Stimulated activated CD8-positive, alpha-beta memory T cell treated with anti-CD3 and anti-CD28 coated beads, Interleukin-4, amount 100 ng/mL, for 4 hours (primary cell): ENCODE data around the gene CCL22.
A peak's percentile ranks its signal among the peaks of the same experiment; 100 is the strongest.
"Not testable (repeated sequence)": the region's sequence is repeated elsewhere in the genome, so short reads cannot be mapped to it uniquely, and the experiment has no call there.

Experiments used
- DNase-seq, 2 donors: peaks; one replicate each; pipeline ENCODE4 v3.0.0-alpha.2; 2020; ENCODE audit warnings: low read depth in 2 of 2, low spot score in 1 of 2

CCL22 gene

GRCh38 chr16:57374067-57374534, 15.5 kb downstream of the CCL22 start:
- DNase-seq: no peak

DNA sequence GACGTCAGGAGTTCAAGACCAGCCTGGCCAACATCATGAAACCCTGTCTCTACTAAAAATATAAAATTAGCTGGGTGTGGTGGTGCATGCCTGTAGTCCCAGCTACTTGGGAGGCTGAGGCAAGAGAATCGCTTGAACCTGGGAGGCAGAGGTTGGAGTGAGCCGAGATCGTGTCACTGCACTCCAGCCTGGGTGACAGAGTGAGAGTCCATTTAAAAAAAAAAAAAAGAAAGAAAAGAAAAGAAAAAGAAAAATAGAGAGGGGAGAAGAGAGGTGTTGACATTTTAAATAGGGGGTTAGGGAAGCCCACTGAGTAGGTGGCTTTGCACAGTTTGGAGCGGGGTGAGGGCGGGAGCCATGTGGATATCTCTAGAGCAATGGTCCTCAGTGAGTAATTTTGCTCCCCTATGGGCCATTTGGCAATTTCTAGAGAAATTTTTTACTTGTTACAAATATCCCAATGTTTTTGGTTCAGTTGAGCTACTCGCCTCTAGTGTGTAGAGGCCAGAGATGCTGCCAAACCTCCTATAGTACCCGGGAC, 16.4 kb downstream of the CCL22 start:
- not testable (repeated sequence) for DNase-seq

DNA sequence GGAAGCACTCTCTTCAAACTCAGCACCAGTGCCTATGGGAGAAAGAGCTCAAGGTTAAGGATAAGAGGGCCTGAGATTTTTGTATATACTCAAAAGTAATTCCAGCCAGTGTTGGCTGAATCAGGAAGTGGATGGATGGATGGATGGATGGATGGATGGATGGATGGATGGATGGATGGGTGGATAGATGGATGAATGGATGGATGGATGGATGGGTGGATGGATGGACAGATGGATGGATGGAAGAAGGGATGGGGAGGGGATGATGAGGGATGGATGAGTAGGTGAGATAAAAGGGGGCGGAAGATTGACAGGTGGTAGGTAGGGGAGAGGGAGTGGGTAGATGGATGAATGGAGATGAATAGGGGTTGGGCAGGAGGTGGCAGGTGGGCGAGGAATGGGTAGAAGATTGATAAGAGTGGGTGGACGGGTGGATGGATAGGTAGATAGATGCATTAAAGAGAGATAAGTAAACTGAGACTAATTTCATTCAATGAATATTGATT, 17.8 kb downstream of the CCL22 start:
- no peak for DNase-seq

DNA sequence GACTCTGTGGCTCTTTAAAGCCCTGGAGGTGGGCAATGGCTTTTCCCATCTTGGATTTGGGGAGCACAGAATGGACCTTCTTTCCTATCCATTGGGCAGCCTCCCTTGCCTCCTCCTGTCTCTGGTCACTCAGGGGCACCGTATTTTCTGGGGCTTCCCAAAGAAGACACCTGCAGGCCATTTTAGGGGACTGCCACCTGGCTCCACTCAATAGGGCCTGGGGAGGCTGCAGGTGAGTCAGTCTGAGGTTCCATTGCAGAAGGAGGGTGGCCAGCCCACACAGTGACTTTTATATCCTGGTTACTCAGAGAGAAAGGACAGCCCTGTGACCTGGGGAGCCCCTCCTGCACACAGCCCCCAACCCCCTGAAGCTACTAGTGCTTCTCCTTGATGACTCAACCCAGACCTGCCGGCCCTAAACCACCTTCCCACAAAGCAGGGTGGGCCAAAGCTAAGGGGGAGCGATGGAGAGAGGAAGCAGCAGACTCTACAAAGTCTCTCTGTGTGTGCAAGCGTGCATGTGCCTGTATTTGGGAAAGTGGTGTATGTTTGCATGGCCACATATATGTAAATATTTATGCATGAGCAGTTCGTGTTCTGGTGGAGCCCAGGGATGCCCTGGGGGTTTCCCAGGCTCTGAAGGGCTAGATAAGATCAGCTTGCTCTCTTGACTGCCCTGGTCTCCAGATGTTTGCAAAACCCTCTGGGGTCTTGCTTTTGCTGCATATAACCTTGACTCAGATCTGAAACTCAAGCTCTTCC, 18.7 kb downstream of the CCL22 start:
- peak in 1 of 2 donors; percentile 4 for DNase-seq

GRCh38 chr16:57379579-57379978, 21.0 kb downstream of the CCL22 start:
- DNase-seq: no peak

DNA sequence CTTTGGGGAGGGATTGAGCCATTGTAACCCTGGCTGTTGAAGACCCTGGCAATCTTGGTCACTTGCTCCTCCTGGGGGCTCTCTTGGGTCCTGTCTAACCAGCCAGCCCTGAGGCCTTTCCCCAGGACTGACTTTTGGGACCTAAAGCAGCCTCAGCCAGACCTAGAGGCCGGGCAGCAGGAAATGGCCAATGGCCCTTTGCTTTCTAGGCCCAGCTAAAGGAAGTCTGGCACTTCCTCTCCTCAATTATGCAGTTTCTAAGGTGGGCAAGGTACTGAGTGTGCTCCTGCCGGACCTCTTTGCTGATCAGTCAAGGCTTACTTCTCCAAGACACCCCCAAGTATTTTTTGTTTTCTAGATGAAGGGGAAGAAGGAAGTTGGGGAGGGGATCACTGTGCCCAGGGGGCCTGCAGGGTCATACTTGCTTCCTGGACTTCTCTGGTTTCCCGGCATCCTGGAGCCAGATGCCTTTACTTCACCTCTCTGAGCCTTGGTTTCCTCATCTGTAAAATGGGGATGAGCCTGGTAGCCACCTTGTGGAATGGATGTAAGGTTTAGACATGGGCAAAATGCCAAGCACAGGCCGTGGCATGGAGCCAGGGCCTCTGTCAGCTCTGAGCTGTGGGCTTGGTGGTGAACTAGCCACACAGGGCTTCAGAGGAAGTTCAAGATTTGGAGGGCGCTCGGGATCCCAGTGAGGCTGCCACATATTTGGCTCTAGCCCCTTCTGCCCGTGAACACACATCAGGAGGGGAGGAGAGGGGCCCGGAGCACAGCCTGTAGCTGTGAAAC, 22.3 kb downstream of the CCL22 start:
- no peak for DNase-seq

GRCh38 chr16:57381791-57382534, 23.4 kb downstream of the CCL22 start:
- no peak for DNase-seq

DNA sequence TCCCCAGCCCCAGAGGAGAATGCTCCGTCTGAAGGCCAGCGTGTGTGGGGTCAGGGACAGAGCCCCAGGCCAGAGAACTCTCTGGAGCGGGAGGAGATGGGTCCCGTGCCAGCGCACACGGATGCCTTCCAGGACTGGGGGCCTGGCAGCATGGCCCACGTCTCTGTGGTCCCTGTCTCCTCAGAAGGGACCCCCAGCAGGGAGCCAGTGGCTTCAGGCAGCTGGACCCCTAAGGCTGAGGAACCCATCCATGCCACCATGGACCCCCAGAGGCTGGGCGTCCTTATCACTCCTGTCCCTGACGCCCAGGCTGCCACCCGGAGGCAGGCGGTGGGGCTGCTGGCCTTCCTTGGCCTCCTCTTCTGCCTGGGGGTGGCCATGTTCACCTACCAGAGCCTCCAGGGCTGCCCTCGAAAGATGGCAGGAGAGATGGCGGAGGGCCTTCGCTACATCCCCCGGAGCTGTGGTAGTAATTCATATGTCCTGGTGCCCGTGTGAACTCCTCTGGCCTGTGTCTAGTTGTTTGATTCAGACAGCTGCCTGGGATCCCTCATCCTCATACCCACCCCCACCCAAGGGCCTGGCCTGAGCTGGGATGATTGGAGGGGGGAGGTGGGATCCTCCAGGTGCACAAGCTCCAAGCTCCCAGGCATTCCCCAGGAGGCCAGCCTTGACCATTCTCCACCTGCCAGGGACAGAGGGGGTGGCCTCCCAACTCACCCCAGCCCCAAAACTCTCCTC, 24.1 kb downstream of the CCL22 start:
- no peak for DNase-seq

DNA sequence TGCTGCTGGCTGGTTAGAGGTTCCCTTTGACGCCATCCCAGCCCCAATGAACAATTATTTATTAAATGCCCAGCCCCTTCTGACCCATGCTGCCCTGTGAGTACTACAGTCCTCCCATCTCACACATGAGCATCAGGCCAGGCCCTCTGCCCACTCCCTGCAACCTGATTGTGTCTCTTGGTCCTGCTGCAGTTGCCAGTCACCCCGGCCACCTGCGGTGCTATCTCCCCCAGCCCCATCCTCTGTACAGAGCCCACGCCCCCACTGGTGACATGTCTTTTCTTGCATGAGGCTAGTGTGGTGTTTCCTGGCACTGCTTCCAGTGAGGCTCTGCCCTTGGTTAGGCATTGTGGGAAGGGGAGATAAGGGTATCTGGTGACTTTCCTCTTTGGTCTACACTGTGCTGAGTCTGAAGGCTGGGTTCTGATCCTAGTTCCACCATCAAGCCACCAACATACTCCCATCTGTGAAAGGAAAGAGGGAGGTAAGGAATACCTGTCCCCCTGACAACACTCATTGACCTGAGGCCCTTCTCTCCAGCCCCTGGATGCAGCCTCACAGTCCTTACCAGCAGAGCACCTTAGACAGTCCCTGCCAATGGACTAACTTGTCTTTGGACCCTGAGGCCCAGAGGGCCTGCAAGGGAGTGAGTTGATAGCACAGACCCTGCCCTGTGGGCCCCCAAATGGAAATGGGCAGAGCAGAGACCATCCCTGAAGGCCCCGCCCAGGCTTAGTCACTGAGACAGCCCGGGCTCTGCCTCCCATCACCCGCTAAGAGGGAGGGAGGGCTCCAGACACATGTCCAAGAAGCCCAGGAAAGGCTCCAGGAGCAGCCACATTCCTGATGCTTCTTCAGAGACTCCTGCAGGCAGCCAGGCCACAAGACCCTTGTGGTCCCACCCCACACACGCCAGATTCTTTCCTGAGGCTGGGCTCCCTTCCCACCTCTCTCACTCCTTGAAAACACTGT, 25.0 kb downstream of the CCL22 start:
- DNase-seq: no peak

DNA sequence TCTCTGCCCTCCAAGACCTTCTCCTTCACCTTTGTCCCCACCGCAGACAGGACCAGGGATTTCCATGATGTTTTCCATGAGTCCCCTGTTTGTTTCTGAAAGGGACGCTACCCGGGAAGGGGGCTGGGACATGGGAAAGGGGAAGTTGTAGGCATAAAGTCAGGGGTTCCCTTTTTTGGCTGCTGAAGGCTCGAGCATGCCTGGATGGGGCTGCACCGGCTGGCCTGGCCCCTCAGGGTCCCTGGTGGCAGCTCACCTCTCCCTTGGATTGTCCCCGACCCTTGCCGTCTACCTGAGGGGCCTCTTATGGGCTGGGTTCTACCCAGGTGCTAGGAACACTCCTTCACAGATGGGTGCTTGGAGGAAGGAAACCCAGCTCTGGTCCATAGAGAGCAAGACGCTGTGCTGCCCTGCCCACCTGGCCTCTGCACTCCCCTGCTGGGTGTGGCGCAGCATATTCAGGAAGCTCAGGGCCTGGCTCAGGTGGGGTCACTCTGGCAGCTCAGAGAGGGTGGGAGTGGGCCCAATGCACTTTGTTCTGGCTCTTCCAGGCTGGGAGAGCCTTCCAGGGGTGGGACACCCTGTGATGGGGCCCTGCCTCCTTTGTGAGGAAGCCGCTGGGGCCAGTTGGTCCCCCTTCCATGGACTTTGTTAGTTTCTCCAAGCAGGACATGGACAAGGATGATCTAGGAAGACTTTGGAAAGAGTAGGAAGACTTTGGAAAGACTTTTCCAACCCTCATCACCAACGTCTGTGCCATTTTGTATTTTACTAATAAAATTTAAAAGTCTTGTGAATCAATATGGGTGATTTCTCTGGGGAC, 25.9 kb downstream of the CCL22 start:
- no peak for DNase-seq

- DNase-seq: no peak
Measured at GRCh38 chr16:57385083-57385482, 26.5 kb downstream of the CCL22 start.

DNA sequence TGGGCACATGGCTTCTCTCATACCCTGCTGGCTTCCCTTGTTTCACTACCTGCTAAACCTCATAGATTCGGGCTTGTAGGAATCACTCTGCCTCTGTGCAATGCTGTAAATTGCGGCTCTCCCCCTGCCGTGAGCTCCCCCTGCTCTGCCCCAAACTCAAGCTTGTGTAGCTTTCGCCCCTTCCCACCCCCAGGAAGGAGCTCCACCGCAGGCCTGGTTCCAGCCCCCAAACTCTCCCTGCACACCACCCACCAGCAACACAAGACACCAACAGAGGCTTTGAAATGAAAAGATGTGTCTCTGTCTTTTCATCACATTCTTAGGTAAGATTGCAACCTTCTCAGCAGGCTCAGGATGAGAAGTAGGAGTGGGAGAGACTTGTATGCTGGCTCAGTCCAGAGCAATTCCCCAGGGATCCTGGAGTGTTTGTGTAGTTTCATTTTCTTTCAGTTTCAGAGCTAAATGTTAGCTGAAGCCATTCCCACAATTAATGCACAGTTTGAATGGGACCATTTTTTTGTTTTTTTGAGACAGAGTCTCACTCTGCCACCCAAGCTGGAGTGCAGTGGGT, 27.9 kb downstream of the CCL22 start:
- no peak for DNase-seq

GRCh38 chr16:57387598-57388354, 29.2 kb downstream of the CCL22 start:
- DNase-seq: no peak

- no peak for DNase-seq
Measured at GRCh38 chr16:57388359-57389086, 29.9 kb downstream of the CCL22 start.

DNA sequence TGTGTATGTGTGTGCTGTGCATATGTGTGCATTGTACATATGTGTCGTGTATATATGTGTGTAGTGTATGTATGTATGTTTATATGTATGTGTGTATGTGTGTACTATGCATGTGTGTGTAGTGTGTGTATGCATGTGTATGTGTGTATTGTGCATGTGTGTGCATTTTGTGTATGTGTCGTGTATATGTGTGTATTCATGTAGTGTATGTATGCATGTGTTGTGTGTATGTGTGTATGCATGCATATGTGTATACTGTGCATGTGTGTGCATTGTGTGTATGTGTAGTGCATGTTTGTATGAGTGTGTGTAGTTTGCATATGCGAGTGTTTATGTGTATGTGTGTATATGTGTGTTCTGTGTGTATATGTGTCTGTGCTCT, 30.5 kb downstream of the CCL22 start:
- no peak for DNase-seq

DNA sequence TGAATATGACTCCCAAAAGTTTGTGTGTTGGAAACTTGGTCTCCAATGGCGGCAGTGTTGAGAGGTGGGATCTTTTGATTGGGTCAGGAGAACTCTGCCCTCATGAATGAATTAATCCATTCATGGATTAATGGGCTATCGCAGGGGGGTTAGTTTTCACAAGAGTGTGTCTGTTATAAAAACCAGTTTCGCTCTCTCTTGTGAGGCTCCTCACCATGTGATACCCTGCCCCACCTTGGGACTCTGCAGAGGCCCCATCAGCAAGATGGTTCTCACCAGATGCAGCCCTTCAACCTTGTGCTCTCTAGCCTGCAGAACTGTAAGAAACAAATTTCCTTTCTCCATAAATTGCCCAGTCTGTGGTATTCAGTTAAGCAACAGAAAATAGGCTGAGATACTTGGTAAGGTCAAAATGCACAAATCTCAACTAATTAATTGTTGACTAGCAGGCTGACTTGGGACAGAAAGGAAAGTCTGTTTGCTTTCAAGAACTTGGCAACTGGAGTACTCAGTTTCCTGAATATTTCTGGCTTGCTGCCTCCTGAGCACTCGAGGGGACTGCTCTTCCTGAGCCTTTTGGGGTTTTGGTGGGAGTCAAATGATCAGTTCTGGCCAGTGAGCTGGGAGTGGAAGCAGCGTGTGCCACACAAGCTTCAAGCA, 32.2 kb downstream of the CCL22 start:
- DNase-seq: no peak
